ENCODE results near the gene BATF.
"Not testable (repeated sequence)": the region's sequence is repeated elsewhere in the genome, so short reads cannot be mapped to it uniquely, and the experiment has no call there.

Gene BATF

DNA sequence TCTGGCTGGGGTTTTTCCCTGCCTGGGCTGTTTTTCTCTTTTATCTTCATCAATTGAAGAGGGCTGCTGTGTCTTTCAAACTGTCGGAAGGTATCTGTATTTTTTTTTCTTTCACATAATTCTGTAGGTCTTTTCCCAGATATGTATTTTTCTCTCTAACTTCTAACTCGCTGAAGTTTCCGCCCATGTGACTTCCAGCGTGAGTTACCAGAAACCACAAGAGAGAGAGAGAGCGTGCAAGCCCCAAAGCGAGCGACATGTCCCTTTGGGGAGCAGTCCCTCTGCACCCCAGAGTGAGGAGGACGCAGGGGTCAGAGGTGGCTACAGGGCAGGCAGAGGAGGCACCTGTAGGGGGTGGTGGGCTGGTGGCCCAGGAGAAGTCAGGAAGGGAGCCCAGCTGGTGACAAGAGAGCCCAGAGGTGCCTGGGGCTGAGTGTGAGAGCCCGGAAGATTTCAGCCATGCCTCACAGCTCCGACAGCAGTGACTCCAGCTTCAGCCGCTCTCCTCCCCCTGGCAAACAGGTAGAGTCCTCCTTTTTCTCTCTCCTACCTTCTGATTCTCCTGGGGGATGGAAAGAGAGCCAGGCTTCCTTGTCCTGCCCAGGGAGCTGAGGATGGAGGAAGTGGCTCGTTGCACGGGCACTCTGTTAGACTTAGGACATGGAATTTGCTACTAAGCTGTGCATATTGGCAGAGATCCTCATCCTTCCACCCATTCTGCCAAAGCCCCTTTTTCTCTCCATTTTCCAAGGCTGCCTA, at the start of gene BATF:
BATF (plus strand) TSS at position 246 of the 759 bp plus-strand sequence; CDS start at position 460, 214 bp downstream.
- no peak for DNase-seq

DNA sequence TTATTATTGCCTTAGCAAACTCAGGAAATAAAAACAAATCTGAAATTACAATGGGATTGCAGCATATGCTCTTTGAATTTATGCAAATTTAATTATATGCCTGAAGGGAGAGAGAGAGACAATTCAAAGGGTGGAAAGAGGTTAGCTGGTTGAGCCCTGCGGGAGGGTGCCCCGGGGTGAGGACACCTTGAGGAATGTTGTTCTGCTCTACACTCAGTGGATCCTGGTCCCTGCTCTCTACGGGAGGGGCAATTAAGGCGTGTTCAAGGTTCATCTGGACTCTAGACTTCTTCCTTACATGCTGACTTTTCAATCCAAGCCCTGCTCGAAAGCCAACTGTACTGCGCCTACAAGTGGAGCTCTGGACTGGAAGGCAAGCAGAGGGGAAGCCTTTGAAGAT, 48.1 kb upstream of the BATF start:
- DNase-seq = not testable (repeated sequence)

- DNase-seq = peak; percentile 71
These were observed 45.8 kb upstream of the BATF start for GRCh38 chr14:75476274-75476995.

DNA sequence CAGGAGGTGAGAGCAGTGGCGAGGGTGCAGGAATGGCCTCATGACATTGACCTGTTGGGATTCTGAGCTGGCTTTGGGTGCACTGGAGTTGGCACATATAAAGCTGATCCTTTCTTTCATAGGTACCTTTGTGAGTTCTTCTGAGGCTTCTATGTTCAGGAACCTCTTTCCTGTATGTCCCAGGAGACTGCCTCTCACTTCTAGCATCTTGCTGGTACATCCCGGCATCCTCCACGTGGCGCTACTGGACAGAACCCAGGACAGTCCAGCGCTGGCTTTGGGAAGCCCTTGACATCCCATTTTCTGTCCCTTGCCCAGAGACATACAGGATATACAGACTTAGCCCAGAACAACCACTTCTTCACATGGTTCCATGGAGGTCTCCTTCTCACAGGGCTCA, 44.4 kb upstream of the BATF start:
- no peak for DNase-seq

GRCh38 chr14:75479770-75480600, 42.3 kb upstream of the BATF start:
- DNase-seq = no peak

DNA sequence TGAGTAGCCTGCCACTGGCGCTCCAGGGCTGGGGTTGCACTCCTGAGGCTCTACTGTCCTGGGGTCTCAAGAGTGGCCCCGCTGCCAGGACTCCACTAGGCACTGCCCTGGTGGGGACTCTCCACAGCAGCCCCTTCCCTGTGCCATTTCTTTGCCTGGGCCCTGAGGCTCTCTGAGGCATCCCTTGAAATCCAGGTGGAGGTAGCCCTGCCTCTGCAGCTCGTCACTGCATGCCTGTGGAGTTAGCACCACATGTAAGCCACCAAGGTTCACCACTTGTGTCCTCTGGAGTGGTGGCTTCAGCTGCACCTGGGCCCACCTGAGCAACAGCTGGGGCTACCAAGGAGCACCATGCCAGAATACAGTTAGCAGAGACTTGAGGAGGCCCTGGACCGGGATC, 39.9 kb upstream of the BATF start:
- no peak for DNase-seq

DNA sequence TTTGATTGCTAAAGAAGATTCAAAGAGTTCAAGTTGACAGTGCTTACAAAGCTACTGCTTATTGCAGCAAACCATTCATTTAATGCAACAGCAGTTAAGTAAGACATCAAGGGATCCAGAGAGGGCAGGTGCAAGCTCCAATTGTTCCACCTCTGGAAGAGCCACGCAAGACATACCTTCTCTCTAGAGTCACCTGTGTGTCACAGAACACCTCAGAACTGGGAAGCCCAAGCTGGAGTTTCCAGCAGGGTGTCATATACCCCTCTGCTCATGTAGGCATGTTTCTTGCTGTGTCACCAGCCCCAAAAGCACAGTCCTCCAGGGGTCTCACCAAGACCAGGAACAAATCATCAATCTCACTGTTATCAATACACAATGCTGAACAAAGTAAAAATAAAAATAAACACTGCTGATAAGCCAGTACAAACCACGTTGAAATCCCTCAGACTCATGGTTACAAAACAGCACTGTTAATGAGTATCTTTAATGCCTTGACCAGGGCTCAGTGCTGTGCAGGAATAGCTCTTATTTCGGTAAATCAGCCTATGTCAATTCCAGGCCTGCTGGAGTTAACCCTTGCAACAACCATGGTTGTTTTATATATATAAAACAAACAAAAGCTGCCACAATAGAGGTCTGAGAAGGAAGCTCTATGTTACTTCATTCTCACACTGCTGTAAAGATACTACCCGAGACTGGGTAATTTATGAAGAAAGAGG, 37.4 kb upstream of the BATF start:
- DNase-seq = no peak

DNA sequence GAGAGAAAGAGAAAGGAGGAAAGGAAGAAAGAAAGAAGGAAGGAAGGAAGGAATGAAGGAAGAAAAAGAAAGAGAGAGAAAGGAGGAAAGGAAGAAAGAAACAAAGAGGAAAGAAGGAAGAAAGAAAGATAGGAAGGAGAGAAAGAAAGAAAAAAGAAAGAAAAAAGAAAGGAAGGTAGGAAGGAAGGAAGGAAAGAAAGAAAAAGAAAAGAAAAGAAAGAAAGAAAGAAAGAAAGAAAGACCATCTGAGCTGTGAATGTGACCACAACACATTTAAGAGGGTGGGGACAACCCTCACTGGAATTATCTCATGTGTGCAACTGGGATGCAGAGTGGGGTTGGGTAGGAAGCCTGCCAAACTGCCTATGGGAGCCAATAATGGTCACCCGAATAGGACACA, 36.0 kb upstream of the BATF start:
- DNase-seq = no peak

- DNase-seq = no peak
These were observed 35.1 kb upstream of the BATF start for GRCh38 chr14:75487155-75487671.

DNA sequence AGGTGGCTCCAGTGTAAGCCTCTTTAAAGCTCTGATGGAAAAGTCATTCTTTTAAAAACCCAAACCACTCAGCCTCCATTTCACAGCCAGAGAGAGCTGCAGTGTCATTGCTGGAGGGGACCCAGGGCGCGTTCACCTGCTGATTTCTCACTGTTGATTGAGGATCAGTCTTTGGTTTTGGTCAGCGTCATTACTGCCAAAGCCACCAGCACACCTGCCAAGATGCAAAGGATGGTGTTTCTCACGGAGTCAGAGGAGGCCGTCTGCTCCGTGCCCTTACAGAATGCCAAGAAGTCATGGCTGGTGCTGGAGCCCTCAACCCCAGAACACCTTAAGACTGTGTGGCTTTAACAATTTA, 32.8 kb upstream of the BATF start:
- no peak for DNase-seq

DNA sequence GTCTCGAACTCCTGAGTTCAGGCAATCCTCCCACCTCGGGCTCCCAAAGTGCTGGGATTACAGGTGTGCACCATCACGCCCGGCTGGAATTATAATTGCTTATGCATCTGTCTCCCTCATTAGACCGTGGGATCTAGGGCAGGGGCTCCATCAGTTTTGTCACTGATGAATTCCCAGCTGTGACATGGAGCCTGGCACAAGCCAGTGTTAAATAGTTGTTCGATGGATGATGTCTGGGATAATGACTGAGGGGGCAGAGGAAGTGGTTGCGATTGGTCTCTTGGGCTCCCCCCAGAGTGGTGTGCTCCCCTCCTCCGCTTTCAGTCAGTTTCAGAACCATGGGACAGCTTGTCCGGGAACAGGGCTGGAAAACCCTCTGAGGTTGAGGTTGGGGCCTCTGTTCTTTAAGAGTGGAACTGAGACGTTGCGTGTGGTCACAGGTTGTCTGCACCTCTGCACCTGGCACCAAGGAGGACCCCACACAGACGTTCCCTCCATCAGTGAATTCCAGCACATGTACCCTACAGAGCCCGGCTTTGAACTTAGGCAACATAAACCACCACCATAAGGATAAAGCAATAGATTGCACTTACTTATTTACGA, 30.8 kb upstream of the BATF start:
- no peak for DNase-seq

DNA sequence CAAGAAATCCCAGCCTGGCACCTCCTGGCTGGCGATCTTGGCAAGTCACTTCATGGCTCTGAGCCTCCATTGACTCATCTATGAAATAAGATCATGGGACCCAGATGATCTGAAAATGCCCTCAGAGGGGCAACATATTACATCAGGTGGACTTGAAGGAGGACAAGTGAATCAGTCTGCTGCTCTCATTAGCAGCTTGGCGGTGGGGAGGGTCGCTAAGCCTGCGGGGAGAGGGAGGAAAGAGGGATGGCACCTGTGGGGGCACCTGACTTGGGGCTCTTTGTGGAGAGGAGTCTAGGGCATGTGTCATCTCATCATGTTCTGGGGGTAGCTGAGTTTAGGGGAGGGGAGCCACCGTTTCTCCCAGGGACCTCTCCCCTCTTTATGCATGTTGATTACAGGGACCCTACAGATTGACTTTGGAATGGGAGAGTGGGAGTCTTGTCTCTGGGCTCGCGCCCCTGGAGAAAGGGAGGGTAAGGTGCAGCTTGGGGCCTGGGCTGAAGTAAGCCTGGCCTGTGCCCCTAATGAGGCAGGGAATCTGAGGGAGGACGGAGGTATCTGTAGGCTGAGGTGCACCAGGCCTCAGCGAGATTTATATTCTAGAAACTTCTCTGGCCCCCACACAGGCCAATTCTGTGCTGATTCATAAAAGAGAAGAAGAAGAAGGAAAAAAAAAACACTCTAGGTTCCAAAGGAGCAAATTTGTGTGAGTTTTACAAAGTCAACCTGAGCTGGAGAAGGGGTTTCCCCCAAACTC, 29.3 kb upstream of the BATF start:
- no peak for DNase-seq

GRCh38 chr14:75493592-75494087, 28.6 kb upstream of the BATF start:
- no peak for DNase-seq

DNA sequence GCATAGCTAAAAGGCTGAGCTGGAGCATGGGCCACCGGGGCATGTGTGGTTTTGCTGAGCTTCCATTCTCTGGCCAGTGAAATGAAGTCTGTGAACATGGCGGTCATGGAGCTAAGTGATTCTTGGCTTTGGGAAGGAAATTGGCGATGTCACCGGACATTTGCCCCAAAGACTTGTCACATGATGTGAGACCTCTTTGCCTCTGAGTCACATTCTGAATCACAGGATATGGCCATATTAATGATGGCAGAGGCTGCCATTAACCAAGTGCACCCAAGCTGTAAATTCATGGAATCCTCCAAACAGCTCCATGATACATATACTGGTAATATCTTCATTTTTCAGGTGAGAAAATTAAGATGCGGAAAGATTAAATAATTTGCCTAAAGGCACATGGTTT, 27.4 kb upstream of the BATF start:
- DNase-seq = no peak

GRCh38 chr14:75495399-75495798, 26.9 kb upstream of the BATF start:
- no peak for DNase-seq

- DNase-seq = no peak
These were observed 26.4 kb upstream of the BATF start for GRCh38 chr14:75495882-75496281.

DNA sequence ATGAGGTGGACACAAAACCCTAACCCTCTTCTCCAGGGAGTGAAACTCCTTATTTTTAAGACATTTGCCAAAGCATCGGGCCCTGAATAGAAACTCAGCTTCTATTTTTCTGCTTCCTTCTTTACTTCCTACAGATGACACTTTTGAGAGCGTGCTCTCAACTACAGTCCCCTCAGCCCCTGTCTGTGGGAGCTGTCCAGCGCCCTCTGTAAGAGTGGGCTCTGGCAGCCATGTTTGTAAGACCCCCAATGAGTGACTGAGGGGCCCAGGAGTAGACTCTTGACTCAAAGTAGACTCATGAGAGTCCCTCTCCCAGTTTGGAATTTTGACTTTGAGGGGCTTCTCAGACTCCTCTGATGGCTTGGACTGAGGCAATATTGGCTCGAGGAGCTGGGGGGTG, 25.5 kb upstream of the BATF start:
- no peak for DNase-seq

- DNase-seq = no peak
These were observed 25.1 kb upstream of the BATF start for GRCh38 chr14:75497191-75497590.

DNA sequence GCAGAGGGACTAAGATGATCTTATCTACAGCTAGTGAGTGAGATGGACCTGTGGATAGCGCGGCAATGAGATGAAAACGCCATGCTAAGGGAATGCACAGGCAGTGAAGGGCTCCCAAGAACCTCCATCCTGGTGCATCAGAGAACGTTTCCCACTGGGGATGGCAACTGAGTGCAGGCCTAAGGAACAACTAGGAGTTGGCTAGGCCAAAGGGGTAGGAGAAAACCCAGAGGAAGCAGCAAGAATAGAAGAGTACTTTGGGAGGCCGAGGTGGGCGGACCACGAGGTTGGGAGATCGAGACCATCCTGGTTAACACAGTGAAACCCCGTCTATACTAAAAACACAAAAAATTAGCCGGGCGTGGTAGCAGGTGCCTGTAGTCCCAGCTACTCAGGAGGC, 24.6 kb upstream of the BATF start:
- no peak for DNase-seq

DNA sequence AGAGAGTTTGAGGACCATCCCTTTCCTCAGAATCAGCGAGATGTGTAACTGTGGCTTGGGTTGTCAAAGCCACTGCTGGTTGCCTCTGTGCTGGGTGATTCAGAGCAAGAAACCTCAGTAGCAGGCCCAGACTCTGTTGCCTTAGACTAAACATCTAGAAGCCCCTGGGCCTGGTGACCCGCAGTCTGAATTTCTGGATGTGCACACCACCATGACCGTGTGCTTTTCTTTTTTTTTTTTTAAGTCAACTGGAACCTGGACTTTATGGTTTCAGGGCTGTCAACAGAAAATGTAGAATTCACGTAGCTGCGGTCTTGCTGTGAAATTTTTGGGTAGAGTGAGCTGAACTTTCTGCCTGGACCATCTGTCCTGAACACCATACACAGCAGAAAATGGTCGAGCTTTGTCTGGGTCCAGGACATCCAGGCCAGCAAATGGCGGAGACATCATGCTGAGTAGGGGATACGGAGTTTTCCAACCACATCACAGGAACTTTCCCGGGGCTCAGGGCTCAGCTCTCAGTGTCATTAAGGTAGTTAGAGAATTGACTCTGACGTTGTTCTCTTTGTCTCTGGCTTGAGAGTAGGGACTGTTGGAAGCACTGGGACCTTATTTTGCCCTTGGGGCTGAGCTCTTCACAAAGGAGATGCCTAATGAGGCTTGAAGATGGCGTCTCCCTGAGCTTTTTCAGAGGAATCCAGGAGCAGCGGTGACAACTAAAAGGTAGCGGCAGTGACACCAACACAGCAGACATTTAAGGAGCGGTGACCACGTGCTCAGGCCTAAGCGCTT, 23.0 kb upstream of the BATF start:
- DNase-seq = no peak

GRCh38 chr14:75501080-75501479, 21.2 kb upstream of the BATF start:
- DNase-seq = no peak
